Right ventricle myocardium inferior (tissue), 1 donor: Measurements from ENCODE around the gene CCDC88B. TPM values are rescaled to one million over a fixed set of nuclear protein-coding genes. Genes with fewer than 3 reads are reported as not detected.
A peak's percentile ranks its signal among the peaks of the same experiment; 100 is the strongest.

ENCODE experiments used
- ATAC-seq: fragments of 200-7000 bp; cut with Tn5 transposase; one replicate; pipeline ENCODE4 v1.9.1; 2020; ENCODE audit warnings: mild to moderate bottlenecking, moderate library complexity
- DNase-seq: peaks from one replicate; pipeline ENCODE4 v3.0.0; 2021; ENCODE audit errors: missing footprints
- intact Hi-C: fragments of 100-400 bp; cut with DNase I; formaldehyde crosslinking; loops from one replicate; pipeline ENCODE4 v1.11.0; 2022
- total RNA-seq: library from RNA; stranded (reverse); fragmentation: NEBNext Ultra II Directional; extraction: Animal tissue kit (Norgen Biotek cat#: 25700); gene quantifications from one replicate; pipeline ENCODE4 v1.2.1, GENCODE V29; 2021
- donor health status: DM: no; HTN: yes; CAD: no; lungs with severe emphysema.

CCDC88B gene
- total RNA-seq, 1 donor from 2014 or later, result 7.7 TPM

GRCh38 chr11:64337538-64338249, 2.3 kb upstream of the CCDC88B start:
- no peak for ATAC-seq
- intact Hi-C loops, result no loop called here
- DNase-seq, result no peak

GRCh38 chr11:64338716-64339115, 1.3 kb upstream of the CCDC88B start:
- ATAC-seq (no peak), DNase-seq (no peak)
- intact Hi-C loops, result no loop called here

- ATAC-seq (no peak), DNase-seq (no peak)
- intact Hi-C loops, result no loop called here
These were observed 718 bp upstream of the CCDC88B start for GRCh38 chr11:64339286-64339685.

GRCh38 chr11:64340671-64341335, 799 bp downstream of the CCDC88B start:
- intact Hi-C loops, result no loop called here
- DNase-seq (peak; percentile 85), ATAC-seq (no peak)

- ATAC-seq (no peak), DNase-seq (no peak)
- intact Hi-C loops, result no loop called here
These were observed 1.4 kb downstream of the CCDC88B start for GRCh38 chr11:64341429-64341828.

- intact Hi-C loops, result no loop called here
- DNase-seq (peak; percentile 94), ATAC-seq (peak; percentile 94)
These were observed 2.1 kb downstream of the CCDC88B start for GRCh38 chr11:64341851-64342791.

GRCh38 chr11:64342869-64343745, 3.1 kb downstream of the CCDC88B start:
- intact Hi-C loops, result no loop called here
- ATAC-seq (no peak), DNase-seq (no peak)

- DNase-seq (no peak), ATAC-seq (no peak)
- intact Hi-C loops, result no loop called here
These were observed 4.0 kb downstream of the CCDC88B start for GRCh38 chr11:64343767-64344559.

GRCh38 chr11:64344787-64345186, 4.8 kb downstream of the CCDC88B start:
- no peak for DNase-seq
- no peak for ATAC-seq
- intact Hi-C loops, result no loop called here

- intact Hi-C loops, result no loop called here
- DNase-seq, result no peak
- ATAC-seq, result no peak
These were observed 7.3 kb downstream of the CCDC88B start for GRCh38 chr11:64347193-64347867.

GRCh38 chr11:64348383-64349024, 8.5 kb downstream of the CCDC88B start:
- no peak for DNase-seq
- intact Hi-C loops, result no loop called here
- no peak for ATAC-seq

- DNase-seq, result no peak
- intact Hi-C loops, result no loop called here
- no peak for ATAC-seq
These were observed 9.0 kb downstream of the CCDC88B start for GRCh38 chr11:64349025-64349387.

- ATAC-seq (no peak), DNase-seq (no peak)
- intact Hi-C loops, result no loop called here
These were observed 9.4 kb downstream of the CCDC88B start for GRCh38 chr11:64349404-64349803.

- intact Hi-C loops, result no loop called here
- no peak for DNase-seq
- no peak for ATAC-seq
These were observed 11.2 kb downstream of the CCDC88B start for GRCh38 chr11:64351136-64351631.

GRCh38 chr11:64352099-64352994, 12.3 kb downstream of the CCDC88B start:
- no peak for ATAC-seq
- intact Hi-C loops, result no loop called here
- no peak for DNase-seq
